ENCODE results near the gene VOPP1.

The VOPP1 gene

DNA sequence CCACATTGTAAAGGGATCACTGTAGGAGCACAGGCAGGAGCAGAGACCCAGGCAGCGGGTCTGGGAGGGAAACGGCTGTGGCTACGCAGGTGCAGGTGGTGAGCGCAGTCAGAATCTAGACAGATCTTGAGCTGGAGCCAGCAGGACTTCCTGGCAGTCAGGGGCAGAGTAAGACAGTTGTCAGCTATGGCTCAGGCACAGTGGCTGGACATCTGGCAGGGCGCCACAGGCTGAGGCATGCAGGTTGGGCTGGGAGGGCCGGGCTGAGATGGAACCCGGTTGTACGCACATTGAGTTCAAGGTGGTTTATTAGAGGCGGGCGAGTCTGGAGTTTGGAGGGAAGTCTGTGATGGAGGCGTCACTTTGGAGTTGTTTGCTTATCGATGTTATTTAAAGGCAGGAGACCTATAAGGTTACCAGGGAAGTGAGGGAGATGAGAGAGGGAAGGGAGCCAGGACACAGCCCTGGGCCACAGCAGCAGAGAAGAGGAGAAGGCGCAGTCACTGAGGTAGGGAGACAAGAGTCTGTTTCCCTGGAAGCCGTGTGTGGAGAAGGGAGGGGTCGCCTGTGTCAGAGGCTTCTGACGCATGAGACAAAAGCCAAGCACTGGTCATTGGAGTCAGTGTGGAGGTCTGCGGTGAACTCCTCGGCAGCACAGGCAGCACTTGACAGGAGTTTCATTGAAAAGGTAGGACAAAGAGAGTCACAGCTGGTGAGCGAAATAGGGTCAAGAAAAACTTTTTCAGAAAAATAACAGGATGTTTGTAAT is 133.4 kb downstream of the VOPP1 start:
- no peak for TF ChIP-seq CTCF (IDR thresholded peaks at IDR 0.05; ENCODE audit: low read depth, low read length, missing control alignments)
- no peak for DNase-seq (ENCODE audit: low read depth)
- H3K4me3 ChIP-seq (ENCODE audit: low read depth, low read length), result no peak overlapping the region

DNA sequence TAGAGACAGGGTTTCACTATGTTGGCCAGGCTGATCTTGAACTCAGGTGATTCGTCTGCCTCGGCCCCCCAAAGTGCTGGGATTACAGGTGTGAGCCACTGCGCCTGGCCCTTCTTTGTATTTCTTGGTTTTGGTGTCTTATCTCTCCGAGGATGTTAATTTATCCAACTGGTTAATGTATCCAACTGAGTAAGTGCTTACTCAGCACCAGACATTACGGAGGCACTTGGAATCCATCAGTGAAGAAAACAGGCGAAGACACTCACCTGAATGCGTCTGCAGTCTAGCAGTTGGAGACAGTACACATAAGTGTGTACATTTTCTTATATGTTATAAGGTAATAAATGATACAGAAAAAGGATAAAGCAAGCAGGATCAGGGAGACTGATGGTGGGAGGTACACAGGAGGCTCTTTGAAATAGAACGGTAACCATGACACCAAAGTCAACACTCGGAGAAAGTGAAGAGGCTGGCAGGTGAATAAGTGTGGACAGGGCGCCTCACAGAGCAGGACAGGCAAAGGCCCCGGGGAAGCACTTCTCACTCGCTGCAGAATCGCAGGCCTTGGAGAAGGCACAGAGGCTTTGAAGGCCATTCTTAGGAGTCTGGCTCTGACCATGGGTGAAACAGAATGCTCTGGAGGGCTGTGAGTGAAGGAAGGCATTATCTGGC is 134.1 kb downstream of the VOPP1 start:
- TF ChIP-seq CTCF (IDR thresholded peaks at IDR 0.05; ENCODE audit: low read depth, low read length, missing control alignments), result no peak
- no peak for DNase-seq (ENCODE audit: low read depth)
- no peak overlapping the region for H3K4me3 ChIP-seq (ENCODE audit: low read depth, low read length)

DNA sequence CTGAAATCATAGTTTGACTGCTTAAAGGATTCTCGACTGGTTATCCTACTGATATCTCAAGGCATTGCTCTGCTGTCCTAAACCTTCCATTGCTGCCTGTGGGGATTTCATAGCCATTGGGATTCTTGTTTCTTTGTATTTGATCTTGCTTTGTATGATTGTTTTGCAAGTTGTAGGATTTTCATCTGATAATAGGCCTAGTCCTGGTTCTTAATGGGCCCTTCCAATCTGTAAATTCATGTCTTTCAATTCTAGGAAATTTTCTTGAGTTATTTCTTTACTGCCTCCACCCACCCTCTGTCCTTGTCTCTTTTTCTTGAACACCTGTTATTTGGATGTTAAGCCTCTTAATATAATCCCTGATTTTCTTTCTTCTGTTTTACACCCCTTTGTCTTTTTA is 134.9 kb downstream of the VOPP1 start:
- no peak overlapping the region for H3K4me3 ChIP-seq (ENCODE audit: low read depth, low read length)
- no peak for TF ChIP-seq CTCF (IDR thresholded peaks at IDR 0.05; ENCODE audit: low read depth, low read length, missing control alignments)
- no peak for DNase-seq (ENCODE audit: low read depth)

DNA sequence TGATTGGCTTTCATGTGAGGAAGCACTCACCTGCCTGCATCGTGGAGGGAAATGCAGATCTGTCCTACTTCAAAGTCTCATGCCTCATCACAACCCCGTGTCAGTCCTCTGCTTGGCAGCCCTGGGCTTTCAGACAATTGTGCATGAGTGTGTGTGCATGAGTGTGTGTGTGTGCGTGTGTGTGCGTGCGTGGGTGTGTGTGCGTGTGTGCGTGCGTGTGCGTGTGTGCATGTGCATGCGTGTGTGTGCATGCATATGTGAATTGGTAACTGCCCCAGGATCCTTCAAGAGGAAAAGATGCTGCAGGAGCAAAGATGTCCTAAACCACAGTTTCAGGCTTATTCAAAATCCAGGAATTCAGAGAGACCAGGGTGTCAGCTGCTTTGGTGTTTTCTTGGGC is 135.8 kb downstream of the VOPP1 start:
- DNase-seq (ENCODE audit: low read depth), result no peak
- no peak for TF ChIP-seq CTCF (IDR thresholded peaks at IDR 0.05; ENCODE audit: low read depth, low read length, missing control alignments)
- no peak overlapping the region for H3K4me3 ChIP-seq (ENCODE audit: low read depth, low read length)

GRCh38 chr7:55435466-55435865 is 136.8 kb downstream of the VOPP1 start:
- no peak overlapping the region for H3K4me3 ChIP-seq (ENCODE audit: low read depth, low read length)
- no peak for DNase-seq (ENCODE audit: low read depth)
- TF ChIP-seq CTCF (IDR thresholded peaks at IDR 0.05; ENCODE audit: low read depth, low read length, missing control alignments), result no peak

DNA sequence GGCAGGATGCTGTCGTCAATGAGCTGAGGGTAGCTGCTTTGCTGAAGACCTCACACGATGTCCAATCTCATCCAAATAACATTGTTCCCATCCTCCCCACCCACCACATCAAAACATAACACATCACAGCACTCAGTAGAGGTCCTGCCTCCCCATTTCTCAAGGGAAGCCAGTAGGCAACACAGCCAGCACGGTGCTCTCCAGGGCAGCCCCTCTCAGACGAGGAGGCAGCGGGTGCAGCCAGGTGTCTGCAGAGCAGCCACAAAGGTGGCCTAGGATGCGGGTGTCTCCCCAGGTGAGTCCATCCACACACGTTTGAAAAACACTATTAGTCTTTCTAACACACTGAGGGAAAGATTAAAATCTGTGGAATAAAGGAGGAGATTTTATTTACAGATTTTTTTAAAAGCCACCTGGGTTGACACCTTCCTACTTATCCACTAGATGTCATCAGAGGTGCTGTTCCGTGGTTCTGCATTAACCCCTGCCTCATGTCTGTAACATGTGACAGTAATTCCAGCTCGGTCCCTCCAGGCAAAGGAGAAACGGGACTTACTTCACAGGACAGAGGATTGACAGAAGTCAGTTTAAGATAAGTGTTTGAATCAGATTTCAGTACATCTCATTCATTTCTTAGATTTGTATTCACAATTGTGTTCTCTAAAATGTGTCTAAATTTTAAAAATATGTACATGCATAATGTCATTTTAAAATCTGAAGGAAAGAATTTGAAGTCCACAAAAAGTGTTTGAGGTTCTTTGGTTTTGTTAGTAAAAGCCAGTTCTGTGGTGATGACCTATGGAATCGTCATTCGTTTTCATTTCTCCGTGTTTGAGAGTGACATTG is 139.1 kb downstream of the VOPP1 start:
- peak; percentile 16 for DNase-seq (ENCODE audit: low read depth)
- peak; percentile 64 for TF ChIP-seq CTCF (IDR thresholded peaks at IDR 0.05; ENCODE audit: low read depth, low read length, missing control alignments)
- no peak overlapping the region for H3K4me3 ChIP-seq (ENCODE audit: low read depth, low read length)
